Liver (tissue), 3 donors: ENCODE results near the gene CPEB2.

Source experiments
- ATF3 ChIP-seq: IDR thresholded peaks from 2 replicates; pipeline ENCODE4 v1.6.1; 2016; ENCODE audit warnings: antibody characterized with exemption
- CTCF ChIP-seq: fragments of 150-350 bp; IDR thresholded peaks from 2 replicates; pipeline ENCODE4 v1.5.1; 2017; ENCODE audit warnings: improper control_type of control experiment, low read depth, low read length; ENCODE audit not compliant: missing input control
- FOXA1 ChIP-seq: IDR thresholded peaks from 2 replicates; pipeline ENCODE4 v1.6.1; 2016; ENCODE audit warnings: antibody characterized with exemption
- GABPA ChIP-seq, 2 donors: IDR thresholded peaks in 1 of 2; conservative IDR thresholded peaks in 1 of 2; 2 replicates each; pipeline ENCODE4 v1.6.1; 2016; ENCODE audit warnings: antibody characterized with exemption in 2 of 2, mild to moderate bottlenecking in 1 of 2, moderate library complexity in 1 of 2
- JUND ChIP-seq, 2 donors: IDR thresholded peaks; 2 replicates each; pipeline ENCODE4 v1.6.1; 2016; ENCODE audit warnings: antibody characterized with exemption in 2 of 2
- MAX ChIP-seq: IDR thresholded peaks from 2 replicates; pipeline ENCODE4 v1.6.1; 2016; ENCODE audit warnings: antibody characterized with exemption
- RAD21 ChIP-seq, 2 donors: IDR thresholded peaks; 2 replicates each; pipeline ENCODE4 v1.6.1; 2016; ENCODE audit warnings: antibody characterized with exemption in 2 of 2, mild to moderate bottlenecking in 2 of 2
- REST ChIP-seq: IDR thresholded peaks from 2 replicates; pipeline ENCODE4 v1.6.1; 2016; ENCODE audit warnings: antibody characterized with exemption, mild to moderate bottlenecking
- TAF1 ChIP-seq: conservative IDR thresholded peaks from 2 replicates; pipeline ENCODE4 v1.6.1; 2016; ENCODE audit warnings: antibody characterized with exemption, mild to moderate bottlenecking
- ZBTB33 ChIP-seq: IDR thresholded peaks from 2 replicates; pipeline ENCODE4 v1.6.1; 2016; ENCODE audit warnings: antibody characterized with exemption
- donor health status: healthy.
- donor health status: healthy.

- no peak for TF ChIP-seq JUND (IDR thresholded peaks at IDR 0.05)
- no peak for TF ChIP-seq GABPA (IDR thresholded peaks at IDR 0.05 in 1 of 2, conservative IDR thresholded peaks at IDR 0.05 in 1 of 2)
- no peak for TF ChIP-seq CTCF
- no peak for TF ChIP-seq ATF3
- TF ChIP-seq ZBTB33 = no peak
- TF ChIP-seq MAX = no peak
- no peak for TF ChIP-seq REST
- TF ChIP-seq FOXA1 = no peak
- TF ChIP-seq TAF1 = no peak
- TF ChIP-seq RAD21 (IDR thresholded peaks at IDR 0.05) = no peak
Observed at GRCh38 chr4:15117270-15117946, 115.1 kb downstream of the CPEB2 start.
